M059J (cell line): ENCODE data around the gene DYNLT1. TPM values are rescaled to one million over a fixed set of nuclear protein-coding genes. Genes with fewer than 3 reads are reported as not detected.
"Not testable (repeated sequence)": the region's sequence is repeated elsewhere in the genome, so short reads cannot be mapped to it uniquely, and the experiment has no call there.

Experiments
- DNase-seq: peaks from one replicate; pipeline ENCODE4 v3.0.0-alpha.2; 2012; ENCODE audit warnings: low read depth
- total RNA-seq: library from RNA; depleted of rRNA; stranded (reverse); fragments of >200 nt; shearing (Covaris generic); gene quantifications from 2 replicates; pipeline ENCODE4 v1.2.3, GENCODE V29; 2014; rRNA removed

The DYNLT1 gene
- total RNA-seq = 276 and 290 TPM in 2 replicates

- peak; percentile 98 for DNase-seq
Measured at GRCh38 chr6:158644231-158645063, at the start of gene DYNLT1. Gene DYNLT1 (minus strand): TSS chr6:158644743. CDS start chr6:158644708, 35 bp downstream.

- DNase-seq = peak; percentile 23
Measured at GRCh38 chr6:158688860-158689259, 44.3 kb upstream of the DYNLT1 start.

GRCh38 chr6:158687506-158687905, 43.0 kb upstream of the DYNLT1 start:
- DNase-seq = no peak

GRCh38 chr6:158686791-158687381, 42.3 kb upstream of the DYNLT1 start:
- no peak for DNase-seq

GRCh38 chr6:158686311-158686710, 41.8 kb upstream of the DYNLT1 start:
- no peak for DNase-seq

GRCh38 chr6:158684745-158685324, 40.3 kb upstream of the DYNLT1 start:
- no peak for DNase-seq

GRCh38 chr6:158684311-158684710, 39.8 kb upstream of the DYNLT1 start:
- DNase-seq = no peak

- no peak for DNase-seq
Measured at GRCh38 chr6:158680481-158680880, 35.9 kb upstream of the DYNLT1 start.

- no peak for DNase-seq
Measured at GRCh38 chr6:158680015-158680414, 35.5 kb upstream of the DYNLT1 start.

GRCh38 chr6:158677906-158678578, 33.5 kb upstream of the DYNLT1 start:
- DNase-seq = no peak

- DNase-seq = not testable (repeated sequence)
Measured at GRCh38 chr6:158677094-158677493, 32.6 kb upstream of the DYNLT1 start.

- no peak for DNase-seq
Measured at GRCh38 chr6:158674342-158675131, 30.0 kb upstream of the DYNLT1 start.

- DNase-seq = no peak
Measured at GRCh38 chr6:158672726-158673125, 28.2 kb upstream of the DYNLT1 start.

GRCh38 chr6:158672119-158672518, 27.6 kb upstream of the DYNLT1 start:
- not testable (repeated sequence) for DNase-seq

- DNase-seq = peak; percentile 76
Measured at GRCh38 chr6:158669145-158670035, 24.8 kb upstream of the DYNLT1 start.

GRCh38 chr6:158668707-158669103, 24.2 kb upstream of the DYNLT1 start:
- no peak for DNase-seq

- DNase-seq = no peak
Measured at GRCh38 chr6:158667360-158667981, 22.9 kb upstream of the DYNLT1 start.

- no peak for DNase-seq
Measured at GRCh38 chr6:158666628-158667359, 22.3 kb upstream of the DYNLT1 start.

- no peak for DNase-seq
Measured at GRCh38 chr6:158665332-158665731, 20.8 kb upstream of the DYNLT1 start.
